ENCODE results near the gene PRICKLE4.
A peak's percentile ranks its signal among the peaks of the same experiment; 100 is the strongest.

Gene PRICKLE4

GRCh38 chr6:41775293-41775882 is 5.2 kb upstream of the PRICKLE4 start:
- DNase-seq, result no peak

- DNase-seq, result no peak
Observed at GRCh38 chr6:41777551-41778285, 2.9 kb upstream of the PRICKLE4 start.

GRCh38 chr6:41778895-41779294 is 1.7 kb upstream of the PRICKLE4 start:
- DNase-seq, result no peak

GRCh38 chr6:41779336-41779735 is 1.2 kb upstream of the PRICKLE4 start:
- DNase-seq, result no peak

DNA sequence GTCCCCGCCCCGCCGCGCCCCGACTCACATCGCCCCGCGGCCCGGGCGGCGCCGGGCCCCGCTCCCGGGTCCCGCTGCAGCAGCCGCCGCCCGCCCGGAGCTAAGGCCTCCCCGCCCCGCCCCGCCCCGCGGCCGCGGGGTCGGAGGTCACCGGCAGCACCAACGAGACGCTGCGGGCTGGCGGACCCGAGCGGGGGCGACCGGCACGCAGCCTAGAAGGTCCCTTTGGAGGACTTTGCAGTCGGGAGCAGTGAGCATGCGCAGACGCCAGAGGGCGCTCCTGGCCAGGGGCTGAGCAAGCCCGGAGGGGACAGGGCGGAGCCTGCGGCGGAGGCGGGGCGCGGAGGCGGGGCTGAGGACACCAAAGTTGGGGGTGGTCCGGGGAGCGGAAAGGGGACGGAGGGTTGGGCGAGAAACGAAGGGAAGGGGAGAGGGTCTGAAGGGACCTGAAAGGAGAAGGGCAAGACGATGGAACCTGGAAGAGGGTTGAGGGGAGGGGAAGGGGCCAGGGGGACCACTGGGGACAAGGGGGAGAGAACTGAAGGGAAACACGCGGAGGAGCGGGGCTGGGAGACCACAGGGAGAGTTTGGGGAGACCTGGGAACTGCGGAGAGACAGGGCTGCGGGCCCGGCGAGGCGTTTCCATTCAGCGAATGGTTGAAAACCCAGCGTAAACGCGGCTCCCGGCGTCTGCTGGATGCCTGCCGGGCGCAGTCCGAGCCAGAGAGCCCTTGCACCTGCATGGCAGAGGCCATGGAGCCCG is 613 bp upstream of the PRICKLE4 start, which contains the start of gene FRS3:
Gene FRS3 (minus strand): TSS at position 113 of the 763 bp plus-strand sequence. CDS start 2,913 bp downstream, outside the sequence.
- DNase-seq, result peak; percentile 99

GRCh38 chr6:41781366-41781730 is 766 bp downstream of the PRICKLE4 start:
- DNase-seq, result no peak

DNA sequence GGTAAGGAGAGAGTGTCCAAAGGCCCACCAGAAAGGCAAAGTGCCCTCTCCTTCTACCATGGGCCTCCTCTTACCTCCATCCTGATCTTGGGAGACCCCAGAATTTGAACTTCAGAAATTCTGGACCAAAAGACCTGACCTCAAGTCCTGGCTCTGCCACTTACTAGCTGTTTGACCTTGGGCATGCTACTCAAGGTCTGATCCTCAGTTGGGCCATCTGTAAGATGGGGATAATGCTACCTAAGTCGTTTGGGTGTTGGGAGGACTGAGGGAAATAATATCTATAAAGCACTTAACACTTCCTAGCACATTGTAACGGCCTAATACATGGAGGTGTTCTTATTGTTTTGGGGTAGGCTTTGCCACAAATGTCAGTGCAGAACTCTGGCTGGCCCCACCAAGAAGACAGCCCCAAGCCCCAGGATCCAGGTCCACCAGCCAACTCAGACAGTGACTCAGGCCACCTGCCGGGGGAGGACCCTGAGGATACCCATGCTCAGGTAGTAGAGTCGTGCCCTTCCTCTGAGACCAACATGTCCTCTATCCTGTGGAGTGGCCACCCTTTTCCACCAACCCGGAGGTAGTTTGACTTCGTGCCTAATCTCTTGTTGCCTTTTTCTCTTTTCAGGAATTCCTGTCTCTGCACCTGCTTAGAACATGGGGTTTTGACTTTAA is 2.7 kb downstream of the PRICKLE4 start:
- DNase-seq, result no peak

DNA sequence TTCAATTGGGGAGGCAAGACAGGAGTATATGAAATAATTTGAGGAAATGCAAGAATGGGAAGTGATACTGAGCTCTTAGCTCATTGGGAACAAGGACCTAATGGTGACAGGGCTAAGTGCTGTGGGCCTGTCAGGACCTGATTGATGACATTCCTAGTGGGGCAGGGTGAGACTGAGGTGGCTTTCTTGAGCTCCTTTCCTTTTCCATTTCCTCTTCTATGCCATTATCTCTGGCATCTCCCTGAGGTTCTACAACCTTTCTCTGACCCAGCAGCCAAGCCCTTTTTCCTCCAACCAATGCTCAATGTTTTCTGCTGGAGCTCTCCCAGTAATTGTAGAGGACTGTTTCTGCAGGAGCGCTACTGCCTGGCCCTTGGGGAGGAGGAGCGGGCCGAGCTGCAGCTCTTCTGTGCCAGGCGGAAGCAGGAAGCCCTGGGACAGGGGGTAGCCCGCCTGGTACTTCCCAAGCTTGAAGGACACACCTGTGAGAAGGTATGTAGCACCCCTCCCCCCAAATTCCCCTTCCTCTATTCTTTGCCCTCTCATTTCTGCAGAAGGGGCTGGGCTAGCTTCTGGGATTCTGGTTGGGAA is 4.1 kb downstream of the PRICKLE4 start:
- no peak for DNase-seq

DNA sequence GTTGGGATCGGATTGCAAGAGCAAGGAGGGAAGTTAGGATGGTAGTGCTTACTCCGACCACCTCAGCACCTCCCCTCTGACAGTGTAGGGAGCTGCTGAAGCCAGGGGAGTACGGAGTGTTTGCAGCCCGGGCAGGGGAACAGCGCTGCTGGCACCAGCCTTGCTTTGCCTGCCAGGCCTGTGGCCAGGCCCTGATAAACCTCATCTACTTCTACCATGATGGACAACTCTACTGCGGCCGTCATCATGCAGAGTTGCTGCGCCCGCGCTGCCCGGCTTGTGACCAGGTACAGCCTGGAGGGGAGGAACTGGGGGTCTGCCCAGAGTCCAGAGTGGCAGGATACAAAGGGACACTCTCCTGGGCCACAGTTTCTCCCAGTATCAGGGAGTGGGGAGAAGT is 4.7 kb downstream of the PRICKLE4 start:
- no peak for DNase-seq

GRCh38 chr6:41785689-41786450 is 5.3 kb downstream of the PRICKLE4 start:
- no peak for DNase-seq

DNA sequence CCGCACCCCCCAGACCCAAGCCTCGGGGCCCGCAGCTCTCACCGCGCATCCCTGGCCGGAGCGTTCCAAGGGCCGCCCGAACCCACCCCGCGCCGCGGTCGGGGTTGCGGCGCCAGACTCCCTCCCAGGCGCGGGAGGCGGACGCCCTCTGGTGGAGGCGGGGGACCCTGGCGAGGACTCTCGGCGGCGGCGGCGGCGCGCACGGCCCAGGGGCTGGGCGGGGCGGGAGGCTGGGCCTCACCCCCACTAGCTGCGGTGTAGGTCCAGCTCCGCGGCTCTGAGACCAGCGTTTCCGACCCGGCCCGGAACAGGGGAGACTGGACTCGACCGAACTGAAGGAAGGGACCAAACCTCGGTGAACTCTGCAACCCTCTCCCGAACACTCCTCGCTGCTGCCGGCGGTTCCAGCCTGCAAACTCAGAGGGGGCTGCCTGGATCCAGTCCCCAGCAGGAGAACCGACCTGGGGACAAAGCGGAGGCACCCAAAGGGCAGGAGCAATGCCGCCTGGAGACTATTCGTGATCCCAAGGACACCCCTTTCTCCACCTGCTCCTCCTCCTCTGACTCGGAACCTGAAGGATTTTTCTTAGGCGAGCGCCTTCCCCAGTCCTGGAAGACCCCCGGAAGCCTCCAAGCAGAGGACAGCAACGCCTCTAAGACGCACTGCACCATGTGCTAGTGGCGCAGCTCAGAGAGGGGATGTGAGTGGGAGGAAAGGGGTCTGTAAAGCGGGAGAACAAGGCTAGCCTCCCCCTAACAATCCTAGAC is 6.1 kb downstream of the PRICKLE4 start:
- peak; percentile 83 for DNase-seq

DNA sequence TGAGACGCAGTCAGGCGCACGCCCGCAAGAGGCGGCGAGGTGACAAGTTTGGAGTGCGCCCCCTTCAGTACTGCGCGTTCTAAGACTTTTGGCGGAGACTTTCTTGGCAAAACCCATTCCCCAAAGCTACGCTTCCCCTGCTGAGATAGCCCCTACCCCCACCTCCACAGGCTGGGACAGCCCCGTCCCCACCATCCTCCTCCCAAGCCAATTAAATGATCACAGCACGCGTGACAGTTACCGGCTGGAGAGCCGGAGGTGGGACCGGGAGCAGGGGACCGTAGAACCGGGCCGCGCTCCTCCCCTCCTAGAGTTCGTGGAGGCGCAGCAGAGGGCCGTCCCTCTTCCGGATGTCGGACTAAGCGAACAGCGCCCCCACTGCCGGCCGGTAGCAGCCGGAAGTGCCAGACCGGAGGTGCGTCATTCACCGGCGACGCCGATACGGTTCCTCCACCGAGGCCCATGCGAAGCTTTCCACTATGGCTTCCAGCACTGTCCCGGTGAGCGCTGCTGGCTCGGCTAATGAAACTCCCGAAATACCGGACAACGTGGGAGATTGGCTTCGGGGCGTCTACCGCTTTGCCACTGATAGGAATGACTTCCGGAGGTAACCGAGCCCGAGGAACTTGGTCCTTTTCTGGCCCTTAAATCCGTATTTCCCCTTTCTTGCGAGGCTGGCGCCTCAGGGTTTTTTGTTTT is 6.8 kb downstream of the PRICKLE4 start, which contains the start of gene TOMM6:
Gene TOMM6 (plus strand): TSS at position 476 of the 699 bp plus-strand sequence. CDS start 4 bp downstream, at position 480.
- peak; percentile 92 for DNase-seq

DNA sequence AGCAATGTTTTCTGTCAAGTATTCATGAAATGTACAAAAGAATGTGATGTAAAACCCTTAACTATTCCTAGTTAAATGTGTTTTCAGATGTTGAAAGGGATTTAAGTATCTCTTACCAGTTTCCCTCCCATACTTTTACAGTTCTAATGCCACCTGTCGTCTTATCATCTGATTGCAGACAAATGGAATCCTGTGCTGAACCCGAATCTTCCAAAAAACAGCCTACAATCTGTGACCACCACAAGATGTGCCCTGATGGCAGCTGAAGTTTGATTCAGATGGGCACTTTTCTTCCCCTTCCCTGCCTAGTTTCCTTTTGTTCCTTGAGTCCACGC is 8.8 kb downstream of the PRICKLE4 start:
- no peak for DNase-seq

GRCh38 chr6:41790045-41790444 is 9.5 kb downstream of the PRICKLE4 start:
- DNase-seq, result no peak

GRCh38 chr6:41791305-41791704 is 10.7 kb downstream of the PRICKLE4 start:
- no peak for DNase-seq

DNA sequence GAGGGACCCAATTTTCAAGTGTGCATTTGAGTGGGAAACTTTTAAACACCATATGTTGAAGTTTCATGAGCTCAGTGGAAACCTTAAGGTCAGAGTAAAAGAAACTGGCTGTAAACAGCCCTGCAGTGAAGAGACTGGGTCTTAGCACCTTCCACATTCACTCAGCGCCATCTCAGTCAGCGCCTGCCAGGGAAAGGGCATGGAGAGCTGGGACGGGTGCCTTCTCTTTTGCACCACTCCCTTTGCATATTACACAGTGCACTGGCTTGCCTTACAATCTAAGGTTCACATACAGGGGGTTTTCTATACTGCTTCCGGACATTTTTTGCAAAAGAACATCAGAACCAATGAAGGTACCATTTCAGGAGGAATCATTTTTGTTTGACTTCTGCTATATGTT is 11.4 kb downstream of the PRICKLE4 start:
- DNase-seq, result no peak

DNA sequence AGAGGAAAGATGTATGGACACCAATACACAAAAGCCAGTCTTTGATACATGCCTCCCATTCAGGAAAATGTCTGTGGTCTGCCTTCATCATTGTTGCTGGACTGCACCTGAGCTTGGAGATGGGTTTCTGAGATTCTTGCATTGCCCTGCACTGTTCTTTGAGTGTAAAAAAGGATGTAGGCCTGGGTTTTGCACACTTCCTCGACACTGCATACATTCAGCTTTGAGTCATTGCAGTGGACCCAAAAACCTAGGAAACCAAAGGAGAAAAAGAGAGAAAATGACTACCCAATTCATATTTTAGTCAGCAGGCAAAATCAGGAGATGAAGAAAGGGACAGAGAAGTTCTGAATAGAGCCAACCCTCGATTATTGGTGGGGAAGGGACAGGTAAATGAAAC is 15.9 kb downstream of the PRICKLE4 start:
- DNase-seq, result no peak

DNA sequence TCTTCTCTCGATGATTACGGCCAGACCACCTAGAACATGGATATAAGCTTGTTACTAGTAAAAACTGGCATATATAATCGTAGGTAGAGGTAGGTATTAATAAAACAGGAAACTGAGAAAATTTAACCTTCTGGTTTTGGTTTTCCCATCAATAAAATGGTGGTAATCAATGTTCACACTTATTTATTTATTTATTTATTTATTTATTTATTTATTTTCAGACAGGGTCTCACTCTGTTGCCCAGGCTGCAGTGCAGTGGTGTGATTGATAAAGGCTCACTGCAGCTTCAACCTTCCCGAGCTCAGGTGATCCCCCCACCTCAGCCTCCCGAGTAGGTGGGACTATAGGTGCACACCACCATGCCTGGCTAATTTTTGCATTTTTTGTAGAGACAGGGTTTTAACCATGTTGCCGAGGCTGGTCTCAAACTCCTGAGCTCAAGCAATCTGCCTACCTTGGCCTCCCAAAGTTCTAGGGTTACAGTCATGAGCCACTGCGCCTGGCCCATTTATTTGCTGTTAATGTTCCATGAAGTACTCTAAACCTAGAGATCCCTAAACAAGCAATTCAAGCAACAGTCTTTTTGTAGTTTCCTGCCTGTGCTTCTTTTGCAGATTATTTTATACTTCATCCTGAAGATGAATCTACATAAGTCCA is 18.4 kb downstream of the PRICKLE4 start:
- DNase-seq, result no peak

DNA sequence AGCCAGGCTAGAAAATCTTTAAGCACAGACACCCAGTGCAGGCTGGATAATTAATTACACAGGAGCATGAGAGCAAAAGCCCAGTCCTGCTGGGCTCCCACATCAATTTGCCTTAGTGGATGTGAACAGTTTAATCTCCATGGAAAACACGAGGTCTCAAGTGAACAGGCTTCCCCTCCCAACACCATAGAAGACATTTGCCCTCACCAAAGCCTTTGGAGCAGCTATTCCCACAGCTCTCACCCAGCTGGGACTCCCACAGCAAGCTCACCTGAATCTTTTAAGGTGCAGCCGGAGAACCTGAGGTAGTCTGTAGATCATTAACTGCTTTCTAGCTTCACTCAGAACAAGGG is 19.0 kb downstream of the PRICKLE4 start:
- no peak for DNase-seq

DNA sequence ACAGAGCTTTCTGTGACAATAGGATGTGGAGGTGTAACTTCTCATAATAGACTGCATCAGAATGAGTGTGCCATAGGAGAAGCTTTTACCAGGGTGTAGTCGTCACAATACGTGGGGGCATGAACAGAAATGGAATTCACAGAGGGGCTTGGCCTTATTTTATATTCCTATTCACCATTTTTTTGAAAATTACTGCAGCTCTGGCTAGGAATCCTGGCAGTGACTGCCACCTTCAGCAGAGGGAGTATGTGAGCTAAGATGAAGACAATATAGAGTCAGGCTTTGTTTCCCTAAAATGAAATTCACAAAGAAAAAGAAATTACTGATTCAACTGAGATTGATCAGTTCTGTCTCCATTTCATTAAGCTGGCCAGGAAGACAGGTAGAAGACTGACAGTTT is 20.8 kb downstream of the PRICKLE4 start:
- DNase-seq, result no peak
